Spleen (tissue), 11 donors: Measurements from ENCODE around the gene ABCG4. TPM values are rescaled to one million over a fixed set of nuclear protein-coding genes. Genes with fewer than 3 reads are reported as not detected.

Source experiments
- DNase-seq: peaks from one replicate; pipeline ENCODE4 v3.0.0-alpha.2; 2020
- H3K27ac ChIP-seq, 8 donors: fragments of 200-600 bp; sonication (generic) in 7 of 8; 1 replicate in 4 of 8; 2 replicates in 4 of 8; pipeline versions ENCODE4 v1.5.0 to v1.8.0; 2016 to 2021; ENCODE audit warnings: inconsistent platforms in 4 of 8, mild to moderate bottlenecking in 4 of 8, moderate library complexity in 1 of 8
- H3K27me3 ChIP-seq, 7 donors: fragments of 200-600 bp; sonication (generic) in 6 of 7; replicated peaks in 1 of 7; 1 replicate in 4 of 7; 2 replicates in 3 of 7; pipeline versions ENCODE4 v1.5.0 to v1.8.0; 2016 to 2021; ENCODE audit warnings: inconsistent platforms in 3 of 7, mild to moderate bottlenecking in 1 of 7
- H3K36me3 ChIP-seq, 6 donors: fragments of 200-600 bp; sonication (generic) in 5 of 6; 1 replicate in 4 of 6; 2 replicates in 2 of 6; pipeline versions ENCODE4 v1.5.0 to v1.8.0; 2016 to 2021; ENCODE audit warnings: inconsistent platforms in 2 of 6
- H3K4me1 ChIP-seq, 6 donors: fragments of 200-600 bp; sonication (generic) in 5 of 6; 1 replicate in 3 of 6; 2 replicates in 3 of 6; pipeline versions ENCODE4 v1.5.0 to v1.8.0; 2016 to 2021; ENCODE audit warnings: inconsistent platforms in 3 of 6
- H3K4me3 ChIP-seq, 8 donors: fragments of 200-600 bp; sonication (generic) in 7 of 8; 1 replicate in 4 of 8; 2 replicates in 4 of 8; pipeline versions ENCODE4 v1.5.0 to v1.8.0; 2016 to 2021; ENCODE audit warnings: inconsistent platforms in 4 of 8, mild to moderate bottlenecking in 4 of 8, moderate library complexity in 2 of 8
- H3K9me3 ChIP-seq, 8 donors: fragments of 200-600 bp; sonication (generic) in 7 of 8; 1 replicate in 4 of 8; 2 replicates in 4 of 8; pipeline versions ENCODE4 v1.5.0 to v1.8.0; 2016 to 2021; ENCODE audit warnings: inconsistent platforms in 4 of 8
- POLR2A ChIP-seq, 3 donors: fragments of 450-650 bp; IDR thresholded peaks; one replicate each; pipeline ENCODE4 v1.5.1; 2017; ENCODE audit warnings: antibody characterized with exemption in 3 of 3, mild to moderate bottlenecking in 1 of 3
- POLR2AphosphoS5 ChIP-seq, 3 donors: sonication (generic); formaldehyde crosslinking; IDR thresholded peaks; one replicate each; pipeline ENCODE4 v1.5.1; 2017; ENCODE audit warnings: antibody characterized with exemption in 3 of 3
- WGBS, 5 donors: extraction: QIAGEN DNeasy Blood & Tissue Kit in 3 of 5; methylation state at CpG; one replicate each; pipeline versions ENCODE4 v1.1.5 to v1.1.7; 2013 to 2018; 5-methylcytosine and 5-hydroxymethylcytosine counted together
- intact Hi-C: fragments of 100-400 bp; cut with DNase I; formaldehyde crosslinking; loops from one replicate; pipeline ENCODE4 v1.15.0; 2023; ENCODE audit warnings: low total_unique reads
- polyA plus RNA-seq, 3 donors: library from polyadenylated mRNA; stranded (reverse); fragments of 200-250 nt; gene quantifications; one replicate each; pipeline ENCODE4 v1.2.1, GENCODE V29; 2013
- total RNA-seq, 7 donors: library from RNA; depleted of rRNA in 3 of 7; stranded (reverse); fragments of >200 nt in 3 of 7; fragmentation: NEBNext Ultra II Directional in 4 of 7; extraction: Animal tissue kit (Norgen Biotek cat#: 25700) in 4 of 7; gene quantifications; one replicate each; pipeline versions ENCODE4 v1.1.0 to v1.2.1, GENCODE V29; 2016 to 2021
- TF ChIP-seq, protein P1 (sequence below), 11 experiments: fragments of 200-600 bp in 7 of 11; fragments of 450-650 bp in 4 of 11; sonication (generic) in 4 of 11; IDR thresholded peaks in 8 of 11; conservative IDR thresholded peaks in 3 of 11; 1 replicate in 7 of 11; 2 replicates in 4 of 11; pipeline versions ENCODE4 v1.4.0 to v1.8.0; 2016 to 2021; ENCODE audit warnings: antibody characterized with exemption in 11 of 11, inconsistent platforms in 4 of 11, mild to moderate bottlenecking in 1 of 11
- donor health status: healthy with polysubstance abuse.
- donor health status: DM: no; HTN: no; CAD: no; lungs with moderate emphysema.
- donor health status: DM: no; HTN: no; CAD: no.
- donor health status: Bipolar disorder and iron deficiency.
- donor health status: healthy.
- donor health status: DM: no; HTN: no; CAD: no.
- donor health status: DM: yes; HTN: yes; CAD: no.

ABCG4 gene
- total and polyA plus RNA-seq, 10 donors: 0.03 to 0.32 (median 0.20) TPM; not detected in 4

DNA sequence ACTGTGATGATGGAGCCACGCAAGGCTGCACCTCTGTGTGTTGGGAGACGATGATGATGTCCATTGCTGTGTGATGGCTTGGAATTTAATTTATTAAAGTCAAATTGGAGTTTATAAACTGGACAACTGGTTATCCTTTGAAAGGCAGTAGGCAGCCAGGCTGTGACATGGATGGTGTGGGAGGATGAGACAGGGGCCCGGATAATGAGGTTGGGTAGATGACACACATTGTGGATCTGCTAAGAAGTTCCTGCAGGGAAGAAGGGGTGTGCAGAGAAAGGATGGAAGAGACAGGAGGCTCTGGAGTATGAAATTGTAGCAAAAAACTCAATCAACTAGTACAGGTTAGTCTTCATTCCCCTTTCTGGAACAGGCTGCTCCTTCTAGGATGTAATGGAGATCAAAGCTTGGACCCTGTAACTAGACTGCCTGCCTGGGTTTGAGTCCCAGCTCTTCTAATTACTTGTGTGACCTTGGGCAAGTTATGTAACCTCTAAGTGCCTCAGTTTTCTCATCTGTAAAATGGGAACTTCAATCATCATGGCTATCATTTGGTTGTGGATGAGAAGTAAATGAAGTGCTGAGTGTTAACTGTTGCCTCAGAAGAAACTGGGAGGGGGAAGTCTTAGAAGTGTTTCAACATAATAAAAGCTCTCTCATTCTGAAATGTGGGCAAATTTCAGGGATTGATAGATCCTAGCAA lies 31.7 kb upstream of the ABCG4 start:
- no peaks in the 10 kb centered on the region for H3K9me3 ChIP-seq
- no peak for DNase-seq
- no peaks in the 10 kb centered on the region for H3K27me3 ChIP-seq
- peaks cover 0 to 56% (median 33%) of the 10 kb centered on the region in 6 donors for H3K36me3 ChIP-seq
- WGBS, 5 donors: 93 to 97% (median 95%) methylated on average over 3 of the region's 3 CpGs
- H3K4me1 ChIP-seq: peaks cover 7 to 58% (median 29%) of the 10 kb centered on the region in 6 donors
- H3K27ac ChIP-seq: peak overlapping the region in 3 of 8 donors; percentile 83 to 90 (median 84)
- H3K4me3 ChIP-seq: no peak overlapping the region
- intact Hi-C loops: no loop called here
- TF ChIP-seq, protein P1, sequence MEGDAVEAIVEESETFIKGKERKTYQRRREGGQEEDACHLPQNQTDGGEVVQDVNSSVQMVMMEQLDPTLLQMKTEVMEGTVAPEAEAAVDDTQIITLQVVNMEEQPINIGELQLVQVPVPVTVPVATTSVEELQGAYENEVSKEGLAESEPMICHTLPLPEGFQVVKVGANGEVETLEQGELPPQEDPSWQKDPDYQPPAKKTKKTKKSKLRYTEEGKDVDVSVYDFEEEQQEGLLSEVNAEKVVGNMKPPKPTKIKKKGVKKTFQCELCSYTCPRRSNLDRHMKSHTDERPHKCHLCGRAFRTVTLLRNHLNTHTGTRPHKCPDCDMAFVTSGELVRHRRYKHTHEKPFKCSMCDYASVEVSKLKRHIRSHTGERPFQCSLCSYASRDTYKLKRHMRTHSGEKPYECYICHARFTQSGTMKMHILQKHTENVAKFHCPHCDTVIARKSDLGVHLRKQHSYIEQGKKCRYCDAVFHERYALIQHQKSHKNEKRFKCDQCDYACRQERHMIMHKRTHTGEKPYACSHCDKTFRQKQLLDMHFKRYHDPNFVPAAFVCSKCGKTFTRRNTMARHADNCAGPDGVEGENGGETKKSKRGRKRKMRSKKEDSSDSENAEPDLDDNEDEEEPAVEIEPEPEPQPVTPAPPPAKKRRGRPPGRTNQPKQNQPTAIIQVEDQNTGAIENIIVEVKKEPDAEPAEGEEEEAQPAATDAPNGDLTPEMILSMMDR (IDR thresholded peaks at IDR 0.05 in 8 of 11, conservative IDR thresholded peaks at IDR 0.05 in 3 of 11): no peak
- TF ChIP-seq POLR2A (IDR thresholded peaks at IDR 0.05): no peak
- no peak for TF ChIP-seq POLR2AphosphoS5 (IDR thresholded peaks at IDR 0.05)

DNA sequence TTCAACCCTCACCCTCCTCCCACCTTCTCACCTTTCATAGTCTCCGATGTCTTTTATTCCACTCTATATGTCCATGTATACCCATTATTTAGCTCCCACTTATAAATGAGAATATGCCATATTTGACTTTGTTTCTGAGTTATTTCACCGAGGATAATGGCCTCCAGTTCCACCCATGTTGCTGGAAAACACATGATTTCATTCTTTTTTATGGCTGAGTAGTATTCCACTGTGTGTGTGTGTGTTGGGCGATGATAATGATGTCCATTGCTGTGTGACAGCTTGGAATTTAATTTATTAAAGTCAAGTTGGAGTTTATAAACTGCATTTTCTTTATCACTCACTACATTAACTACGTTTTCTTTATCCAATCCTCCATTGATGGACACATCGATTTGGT lies 30.6 kb upstream of the ABCG4 start:
- Histone ChIP-seq H3K27ac (no peak overlapping the region), H3K4me3 (no peak overlapping the region), H3K4me1 (peaks cover 14 to 68% (median 40%) of the 10 kb centered on the region in 6 donors), H3K36me3 (peaks cover 0 to 45% (median 22%) of the 10 kb centered on the region in 6 donors), H3K27me3 (no peaks in the 10 kb centered on the region), H3K9me3 (no peaks in the 10 kb centered on the region)
- intact Hi-C loops: no loop called here
- no peak for DNase-seq
- TF ChIP-seq POLR2A (IDR thresholded peaks at IDR 0.05): no peak
- TF ChIP-seq, protein P1 (IDR thresholded peaks at IDR 0.05 in 8 of 11, conservative IDR thresholded peaks at IDR 0.05 in 3 of 11): no peak
- no peak for TF ChIP-seq POLR2AphosphoS5 (IDR thresholded peaks at IDR 0.05)
- WGBS, 5 donors: 96 to 99% (median 97%) methylated on average over 5 of the region's 5 CpGs

GRCh38 chr11:119118946-119119345 lies 29.9 kb upstream of the ABCG4 start:
- peaks cover 0 to 44% (median 18%) of the 10 kb centered on the region in 6 donors for H3K36me3 ChIP-seq
- H3K27ac ChIP-seq: no peak overlapping the region
- DNase-seq: no peak
- no peak overlapping the region for H3K4me3 ChIP-seq
- no peaks in the 10 kb centered on the region for H3K27me3 ChIP-seq
- no peak for TF ChIP-seq POLR2A (IDR thresholded peaks at IDR 0.05)
- TF ChIP-seq, protein P1 (IDR thresholded peaks at IDR 0.05 in 8 of 11, conservative IDR thresholded peaks at IDR 0.05 in 3 of 11): no peak
- no peak for TF ChIP-seq POLR2AphosphoS5 (IDR thresholded peaks at IDR 0.05)
- 89 to 100% (median 97%) methylated on average over 1 of the region's 1 CpG for WGBS, 5 donors
- intact Hi-C loops: no loop called here
- H3K4me1 ChIP-seq: peaks cover 14 to 72% (median 40%) of the 10 kb centered on the region in 6 donors
- H3K9me3 ChIP-seq: no peaks in the 10 kb centered on the region

DNA sequence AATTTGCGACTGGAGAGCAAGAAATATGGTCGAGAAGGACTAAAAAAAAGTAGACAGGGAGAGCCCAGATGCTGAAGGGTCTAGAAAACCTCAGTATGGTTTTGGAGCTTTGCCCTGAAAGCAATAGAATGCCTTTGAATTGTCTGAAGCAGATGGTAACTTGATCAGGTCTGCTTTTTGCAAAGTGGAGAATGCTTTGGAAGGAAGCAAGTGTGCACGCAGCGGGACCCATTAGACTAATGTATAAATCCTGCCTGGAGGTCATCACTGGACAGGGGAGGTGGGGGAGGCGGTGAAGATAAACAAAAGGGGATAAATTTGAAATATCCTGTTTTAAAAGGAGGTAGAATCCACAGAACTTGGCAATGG lies 28.2 kb upstream of the ABCG4 start:
- intact Hi-C loops: no loop called here
- H3K9me3 ChIP-seq: no peaks in the 10 kb centered on the region
- 26 to 47% (median 42%) methylated on average over 5 of the region's 5 CpGs for WGBS, 5 donors
- H3K27me3 ChIP-seq: no peaks in the 10 kb centered on the region
- no peak for TF ChIP-seq POLR2A (IDR thresholded peaks at IDR 0.05)
- TF ChIP-seq, protein P1 (IDR thresholded peaks at IDR 0.05 in 8 of 11, conservative IDR thresholded peaks at IDR 0.05 in 3 of 11): no peak
- no peak for TF ChIP-seq POLR2AphosphoS5 (IDR thresholded peaks at IDR 0.05)
- no peak for DNase-seq
- peak overlapping the region; percentile 18 to 97 (median 90) for H3K4me3 ChIP-seq
- peak overlapping the region; percentile 61 to 92 (median 87) for H3K27ac ChIP-seq
- peaks cover 14 to 68% (median 33%) of the 10 kb centered on the region in 6 donors for H3K4me1 ChIP-seq
- peaks cover 0 to 44% (median 20%) of the 10 kb centered on the region in 6 donors for H3K36me3 ChIP-seq
